Mucosa of descending colon (tissue), 3 donors: ENCODE results near the gene CFAP74. TPM values are rescaled to one million over a fixed set of nuclear protein-coding genes. Genes with fewer than 3 reads are reported as not detected.

Experiments used
- ATAC-seq: fragments of 200-7000 bp; cut with Tn5 transposase; one replicate; pipeline ENCODE4 v1.9.1; 2020; ENCODE audit warnings: mild to moderate bottlenecking, moderate library complexity
- DNase-seq, 3 donors: peaks; one replicate each; pipeline ENCODE4 v3.0.0-alpha.2; 2020
- H3K36me3 ChIP-seq: fragments of 200-600 bp; one replicate; pipeline ENCODE4 v1.8.0; 2021; ENCODE audit warnings: low read depth, mild to moderate bottlenecking
- H3K4me1 ChIP-seq: fragments of 200-600 bp; one replicate; pipeline ENCODE4 v1.8.0; 2021; ENCODE audit warnings: low read depth, mild to moderate bottlenecking
- H3K4me3 ChIP-seq: fragments of 200-600 bp; one replicate; pipeline ENCODE4 v1.8.0; 2021; ENCODE audit warnings: mild to moderate bottlenecking
- H3K9me3 ChIP-seq: fragments of 200-600 bp; one replicate; pipeline ENCODE4 v1.8.0; 2021; ENCODE audit warnings: mild to moderate bottlenecking
- intact Hi-C, 2 donors: fragments of 100-400 bp; cut with DNase I in 1 of 2; cut with micrococcal nuclease in 1 of 2; formaldehyde crosslinking; loops; one replicate each; pipeline versions ENCODE4 v1.11.0 to v1.11.1; 2022; cut with DNase I, micrococcal nuclease
- total RNA-seq, 3 donors: library from RNA; stranded (reverse); fragmentation: NEBNext Ultra II Directional in 2 of 3; extraction: Animal tissue kit (Norgen Biotek cat#: 25700) in 2 of 3; gene quantifications; one replicate each; pipeline versions ENCODE4 v1.2.1 to v1.2.4, GENCODE V29; 2021 to 2023
- TF ChIP-seq, protein P1 (sequence below): fragments of 200-600 bp; IDR thresholded peaks from one replicate; pipeline ENCODE4 v1.8.0; 2022; ENCODE audit warnings: antibody characterized with exemption, mild to moderate bottlenecking
- donor health status: DM: no; HTN: no; CAD: no; lungs with moderate emphysema.
- donor health status: DM: no; HTN: no; CAD: no.
- donor health status: DM: no; HTN: yes; CAD: no.

The CFAP74 gene
- total RNA-seq, 3 donors from 2014 or later, result 0.06 to 0.13 TPM; not detected in 1

DNA sequence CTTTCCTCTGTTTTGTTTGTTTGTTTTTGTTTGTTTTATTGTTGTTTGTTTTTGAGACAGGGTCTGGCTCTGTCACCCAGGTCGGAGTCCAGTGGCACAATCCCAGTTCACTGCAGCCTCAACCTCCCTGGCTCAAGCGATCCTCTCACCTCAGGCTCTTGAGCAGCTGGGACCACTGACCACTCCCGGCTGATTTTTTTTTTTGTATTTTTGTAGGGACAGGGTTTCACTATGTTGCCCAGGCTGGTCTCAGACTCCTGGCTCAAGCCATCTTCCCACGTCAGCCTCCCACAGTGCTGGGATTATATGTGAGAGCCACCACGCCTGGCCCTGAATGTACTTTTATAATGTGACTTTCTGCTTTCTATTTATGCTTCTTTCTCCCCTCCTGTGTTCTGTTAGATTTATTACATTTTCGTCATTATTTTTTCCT is 93.5 kb downstream of the CFAP74 start:
- TF ChIP-seq, protein P1, sequence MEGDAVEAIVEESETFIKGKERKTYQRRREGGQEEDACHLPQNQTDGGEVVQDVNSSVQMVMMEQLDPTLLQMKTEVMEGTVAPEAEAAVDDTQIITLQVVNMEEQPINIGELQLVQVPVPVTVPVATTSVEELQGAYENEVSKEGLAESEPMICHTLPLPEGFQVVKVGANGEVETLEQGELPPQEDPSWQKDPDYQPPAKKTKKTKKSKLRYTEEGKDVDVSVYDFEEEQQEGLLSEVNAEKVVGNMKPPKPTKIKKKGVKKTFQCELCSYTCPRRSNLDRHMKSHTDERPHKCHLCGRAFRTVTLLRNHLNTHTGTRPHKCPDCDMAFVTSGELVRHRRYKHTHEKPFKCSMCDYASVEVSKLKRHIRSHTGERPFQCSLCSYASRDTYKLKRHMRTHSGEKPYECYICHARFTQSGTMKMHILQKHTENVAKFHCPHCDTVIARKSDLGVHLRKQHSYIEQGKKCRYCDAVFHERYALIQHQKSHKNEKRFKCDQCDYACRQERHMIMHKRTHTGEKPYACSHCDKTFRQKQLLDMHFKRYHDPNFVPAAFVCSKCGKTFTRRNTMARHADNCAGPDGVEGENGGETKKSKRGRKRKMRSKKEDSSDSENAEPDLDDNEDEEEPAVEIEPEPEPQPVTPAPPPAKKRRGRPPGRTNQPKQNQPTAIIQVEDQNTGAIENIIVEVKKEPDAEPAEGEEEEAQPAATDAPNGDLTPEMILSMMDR, result no peak
- DNase-seq (peak in 2 of 3 donors; percentile 25 to 33), ATAC-seq (no peak)
- Histone ChIP-seq H3K4me3 (no peak overlapping the region), H3K4me1 (peaks cover 11% of the 10 kb centered on the region), H3K9me3 (no peaks in the 10 kb centered on the region), H3K36me3 (no peaks in the 10 kb centered on the region)
- intact Hi-C loops, result loop anchor here in 1 of 2 donors (10.0 kb wide), 1 partner anchor 215 kb away; the partner anchor contains the start of gene SLC35E2B

DNA sequence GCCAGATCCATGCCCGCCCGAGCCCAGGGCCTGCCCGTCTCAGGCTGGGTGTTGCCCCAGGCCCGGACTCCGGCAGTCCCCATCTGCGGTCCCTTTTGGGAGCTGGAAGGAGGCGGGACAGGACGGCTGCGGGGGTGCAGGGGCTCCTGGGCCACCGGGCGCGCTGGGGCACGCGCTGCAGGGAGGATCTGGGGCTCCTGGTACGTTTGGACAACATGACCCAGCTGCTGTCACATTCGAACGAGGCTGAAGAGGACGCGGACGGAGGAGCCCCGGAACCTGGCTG is 95.1 kb downstream of the CFAP74 start:
- Histone ChIP-seq H3K9me3 (no peaks in the 10 kb centered on the region), H3K4me3 (peak overlapping the region; percentile 46), H3K4me1 (peaks cover 11% of the 10 kb centered on the region), H3K36me3 (no peaks in the 10 kb centered on the region)
- ATAC-seq (peak; percentile 31), DNase-seq (peak in 1 of 3 donors; percentile 79)
- TF ChIP-seq, protein P1, result no peak
- intact Hi-C loops, result loop anchor here in 1 of 2 donors (10.0 kb wide), 1 partner anchor 124 kb away; no protein-coding TSS in a partner anchor

DNA sequence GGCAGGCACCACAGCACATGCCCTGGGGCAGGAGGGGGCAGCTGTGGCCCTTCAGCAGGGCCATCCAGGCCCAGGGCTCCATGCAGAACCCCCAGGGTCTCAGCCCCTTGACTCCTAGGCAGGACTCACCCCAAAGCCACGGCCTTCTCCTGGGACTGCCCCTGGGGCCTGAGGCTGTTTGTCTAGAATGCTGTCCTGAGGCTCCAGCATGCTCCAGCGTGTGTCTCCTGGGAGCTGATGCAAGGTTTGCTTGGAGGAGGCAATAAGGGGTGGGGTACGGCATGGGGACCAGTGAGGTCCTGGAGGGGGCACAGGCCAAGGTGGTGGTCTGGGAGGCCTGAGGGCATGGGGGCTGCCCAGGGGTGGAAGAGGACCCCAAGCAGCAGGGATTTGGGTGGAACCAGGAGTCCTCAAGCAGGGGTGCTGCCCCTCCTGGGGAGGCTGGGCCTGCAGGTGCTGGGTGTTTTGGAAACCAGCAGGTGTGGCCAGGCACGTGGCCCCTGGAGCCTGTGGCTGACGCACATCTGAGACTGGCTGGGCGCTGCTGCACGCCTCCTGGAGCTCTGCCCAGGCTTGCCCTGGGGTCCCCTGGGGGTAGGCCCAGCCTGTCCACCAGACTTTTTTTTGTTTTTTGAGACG is 96.4 kb downstream of the CFAP74 start:
- intact Hi-C loops, result loop anchor here in 1 of 2 donors (10.0 kb wide), 1 partner anchor 122 kb away; no protein-coding TSS in a partner anchor
- ATAC-seq (no peak), DNase-seq (peak in 1 of 3 donors; percentile 72)
- TF ChIP-seq, protein P1, result no peak
- peaks cover 11% of the 10 kb centered on the region for H3K4me1 ChIP-seq
- H3K9me3 ChIP-seq, result no peaks in the 10 kb centered on the region
- no peak overlapping the region for H3K4me3 ChIP-seq
- no peaks in the 10 kb centered on the region for H3K36me3 ChIP-seq

DNA sequence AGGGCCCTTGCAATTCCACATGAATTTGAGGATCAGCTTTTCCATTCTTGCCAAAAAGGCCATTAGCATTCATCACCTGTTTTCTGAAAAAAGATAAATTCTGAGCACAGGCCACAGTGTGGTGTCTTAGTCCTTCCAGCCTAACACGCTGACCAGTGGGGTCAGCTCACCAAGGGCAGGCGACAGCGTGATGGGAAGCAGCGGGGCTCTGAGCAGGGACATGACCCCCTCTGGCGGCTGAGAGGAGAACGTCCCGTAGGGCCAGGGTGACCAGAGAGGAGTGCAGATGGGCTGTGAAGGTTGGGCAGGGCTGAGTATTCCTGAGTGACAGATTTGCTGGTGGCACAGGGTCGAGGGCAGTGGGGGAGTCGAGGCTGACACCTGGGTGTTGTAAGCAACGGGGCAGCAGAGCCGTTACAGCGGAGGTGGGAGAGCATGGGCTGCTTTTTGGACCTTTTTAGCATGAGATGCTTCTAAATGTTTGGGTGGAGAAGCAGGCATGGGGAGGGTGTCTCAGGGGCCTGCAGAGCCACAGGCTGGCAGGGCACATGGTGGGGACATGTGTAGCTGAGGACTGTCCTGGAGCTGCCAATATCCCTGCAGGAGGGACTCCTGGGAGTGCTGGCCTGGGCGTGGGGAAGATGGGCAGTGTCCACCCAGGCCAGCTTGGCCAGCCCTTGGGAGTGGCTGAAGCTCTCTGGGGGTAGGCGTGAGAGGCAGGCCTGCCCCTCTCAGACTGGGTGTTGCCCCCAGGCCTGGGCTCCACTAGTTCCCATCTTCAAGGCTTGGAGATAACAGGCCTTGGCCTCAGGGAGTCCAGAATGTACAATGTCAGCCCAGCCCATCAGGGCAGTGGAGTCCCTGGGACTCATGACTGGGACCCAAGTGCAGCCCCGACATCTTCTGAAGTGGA is 97.1 kb downstream of the CFAP74 start:
- DNase-seq (peak; percentile 86 to 88 (median 87)), ATAC-seq (peak; percentile 66)
- Histone ChIP-seq H3K4me1 (peaks cover 11% of the 10 kb centered on the region), H3K4me3 (no peak overlapping the region), H3K9me3 (no peaks in the 10 kb centered on the region), H3K36me3 (no peaks in the 10 kb centered on the region)
- intact Hi-C loops, result loop anchor here in 1 of 2 donors (10.0 kb wide), 1 partner anchor 122 kb away; no protein-coding TSS in a partner anchor
- TF ChIP-seq, protein P1, result peak; percentile 92

DNA sequence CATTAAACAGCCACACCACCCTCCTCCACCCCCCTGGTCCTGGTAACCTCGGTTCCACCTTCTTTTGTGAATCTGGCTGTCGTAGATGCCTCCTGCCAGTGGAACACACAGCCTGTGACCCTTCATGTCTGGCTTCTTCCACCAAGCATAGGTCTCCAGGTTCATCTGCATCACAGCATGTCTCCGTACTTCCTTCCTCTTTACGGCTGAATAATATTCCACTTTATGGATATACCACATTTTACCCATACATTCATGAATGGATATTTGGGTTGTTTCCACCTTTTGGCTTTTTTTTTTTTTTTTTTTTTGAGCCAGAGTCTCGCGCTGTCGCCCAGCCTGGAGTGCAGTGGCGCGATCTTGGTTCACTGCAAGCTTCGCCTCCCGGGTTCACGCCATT is 100.4 kb downstream of the CFAP74 start:
- peaks cover 3% of the 10 kb centered on the region for H3K4me1 ChIP-seq
- no peak for ATAC-seq
- intact Hi-C loops, result loop anchor here in 1 of 2 donors (10.0 kb wide), 1 partner anchor 118 kb away; no protein-coding TSS in a partner anchor

More for the DNA sequence above, 100.4 kb downstream of the CFAP74 start:
- TF ChIP-seq, protein P1, result no peak
- H3K9me3 ChIP-seq, result no peaks in the 10 kb centered on the region
- H3K36me3 ChIP-seq, result no peaks in the 10 kb centered on the region
- no peak for DNase-seq
- no peak overlapping the region for H3K4me3 ChIP-seq
